ENCODE data around the gene NCOA6.

Gene NCOA6

GRCh38 chr20:34852298-34852697 lies 26.8 kb upstream of the NCOA6 start:
- Mint-ChIP-seq H3K4me1 (no peaks in the 10 kb centered on the region), H3K9me3 (no peaks in the 10 kb centered on the region), H3K36me3 (peaks cover 7% of the 10 kb centered on the region), H3K27me3 (no peaks in the 10 kb centered on the region), H3K4me3 (no peak overlapping the region), H3K27ac (no peak overlapping the region)
- ATAC-seq (ENCODE audit: low read depth), result no peak
- DNase-seq (ENCODE audit: low spot score in 2 of 2), result no peak

- Mint-ChIP-seq H3K4me3 (no peak overlapping the region), H3K4me1 (no peaks in the 10 kb centered on the region), H3K36me3 (peaks cover 12% of the 10 kb centered on the region), H3K9me3 (no peaks in the 10 kb centered on the region), H3K27me3 (no peaks in the 10 kb centered on the region), H3K27ac (no peak overlapping the region)
- ATAC-seq (ENCODE audit: low read depth) (no peak), DNase-seq (ENCODE audit: low spot score in 2 of 2) (no peak)
Measured at GRCh38 chr20:34850969-34851368, 25.5 kb upstream of the NCOA6 start.

- no peak overlapping the region for H3K27ac Mint-ChIP-seq
- DNase-seq (ENCODE audit: low spot score in 2 of 2), result no peak
- no peaks in the 10 kb centered on the region for H3K27me3 Mint-ChIP-seq
- H3K4me1 Mint-ChIP-seq, result no peaks in the 10 kb centered on the region
- no peak overlapping the region for H3K4me3 Mint-ChIP-seq
- no peak for ATAC-seq (ENCODE audit: low read depth)
- H3K36me3 Mint-ChIP-seq, result peaks cover 9% of the 10 kb centered on the region
- H3K9me3 Mint-ChIP-seq, result no peaks in the 10 kb centered on the region
Measured at GRCh38 chr20:34849778-34850177, 24.3 kb upstream of the NCOA6 start.

- H3K27ac Mint-ChIP-seq, result no peak overlapping the region
- ATAC-seq (ENCODE audit: low read depth) (no peak), DNase-seq (ENCODE audit: low spot score in 2 of 2) (no peak)
- no peaks in the 10 kb centered on the region for H3K4me1 Mint-ChIP-seq
- H3K4me3 Mint-ChIP-seq, result no peak overlapping the region
- H3K9me3 Mint-ChIP-seq, result no peaks in the 10 kb centered on the region
- H3K36me3 Mint-ChIP-seq, result peaks cover 9% of the 10 kb centered on the region
- H3K27me3 Mint-ChIP-seq, result peaks cover under 1% of the 10 kb centered on the region
Measured at GRCh38 chr20:34848597-34848996, 23.1 kb upstream of the NCOA6 start.

GRCh38 chr20:34843421-34843820 lies 18.0 kb upstream of the NCOA6 start:
- H3K27me3 Mint-ChIP-seq, result peaks cover 3% of the 10 kb centered on the region

GRCh38 chr20:34842143-34842542 lies 16.7 kb upstream of the NCOA6 start:
- no peaks in the 10 kb centered on the region for H3K4me1 Mint-ChIP-seq
- H3K9me3 Mint-ChIP-seq, result no peaks in the 10 kb centered on the region
- ATAC-seq (ENCODE audit: low read depth), result no peak
- peaks cover 5% of the 10 kb centered on the region for H3K36me3 Mint-ChIP-seq
- H3K4me3 Mint-ChIP-seq, result no peak overlapping the region
- no peak overlapping the region for H3K27ac Mint-ChIP-seq
- H3K27me3 Mint-ChIP-seq, result peaks cover 6% of the 10 kb centered on the region
- no peak for DNase-seq (ENCODE audit: low spot score in 2 of 2)

More at GRCh38 chr20:34843421-34843820, 18.0 kb upstream of the NCOA6 start:
- H3K27ac Mint-ChIP-seq, result no peak overlapping the region
- no peaks in the 10 kb centered on the region for H3K4me1 Mint-ChIP-seq
- peaks cover 5% of the 10 kb centered on the region for H3K36me3 Mint-ChIP-seq
- ATAC-seq (ENCODE audit: low read depth) (no peak), DNase-seq (ENCODE audit: low spot score in 2 of 2) (no peak)
- no peaks in the 10 kb centered on the region for H3K9me3 Mint-ChIP-seq
- no peak overlapping the region for H3K4me3 Mint-ChIP-seq

GRCh38 chr20:34834459-34834893 lies 9.0 kb upstream of the NCOA6 start:
- Mint-ChIP-seq H3K4me1 (peaks cover 2% of the 10 kb centered on the region), H3K4me3 (no peak overlapping the region), H3K36me3 (no peaks in the 10 kb centered on the region), H3K9me3 (no peaks in the 10 kb centered on the region), H3K27me3 (peaks cover 13% of the 10 kb centered on the region), H3K27ac (no peak overlapping the region)
- ATAC-seq (ENCODE audit: low read depth) (peak; percentile 44), DNase-seq (ENCODE audit: low spot score in 2 of 2) (peak in 1 of 2 donors; percentile 35)

- ATAC-seq (ENCODE audit: low read depth), result no peak
- Mint-ChIP-seq H3K36me3 (no peaks in the 10 kb centered on the region), H3K9me3 (no peaks in the 10 kb centered on the region), H3K27ac (no peak overlapping the region), H3K4me1 (peaks cover 2% of the 10 kb centered on the region), H3K27me3 (peaks cover 10% of the 10 kb centered on the region), H3K4me3 (no peak overlapping the region)
- no peak for DNase-seq (ENCODE audit: low spot score in 2 of 2)
Measured at GRCh38 chr20:34831936-34832335, 6.5 kb upstream of the NCOA6 start.

- no peaks in the 10 kb centered on the region for H3K36me3 Mint-ChIP-seq
- no peak overlapping the region for H3K27ac Mint-ChIP-seq
Measured at GRCh38 chr20:34829191-34829590, 3.7 kb upstream of the NCOA6 start.

GRCh38 chr20:34824806-34825529 lies 483 bp downstream of the NCOA6 start:
- Mint-ChIP-seq H3K9me3 (no peaks in the 10 kb centered on the region), H3K36me3 (peaks cover 4% of the 10 kb centered on the region), H3K4me1 (peaks cover 26% of the 10 kb centered on the region), H3K27ac (peak overlapping the region; percentile 79), H3K4me3 (peak overlapping the region; percentile 95), H3K27me3 (no peaks in the 10 kb centered on the region)
- peak; percentile 60 to 76 for DNase-seq (ENCODE audit: low spot score in 2 of 2)
- ATAC-seq (ENCODE audit: low read depth), result peak; percentile 83

More at GRCh38 chr20:34829191-34829590, 3.7 kb upstream of the NCOA6 start:
- Mint-ChIP-seq H3K4me3 (no peak overlapping the region), H3K9me3 (no peaks in the 10 kb centered on the region), H3K27me3 (peaks cover 9% of the 10 kb centered on the region), H3K4me1 (peaks cover 7% of the 10 kb centered on the region)
- no peak for DNase-seq (ENCODE audit: low spot score in 2 of 2)
- ATAC-seq (ENCODE audit: low read depth), result no peak

GRCh38 chr20:34824452-34824805 lies 1.0 kb downstream of the NCOA6 start:
- Mint-ChIP-seq H3K4me3 (peak overlapping the region; percentile 95), H3K36me3 (peaks cover 4% of the 10 kb centered on the region), H3K27ac (peak overlapping the region; percentile 79), H3K27me3 (no peaks in the 10 kb centered on the region), H3K9me3 (no peaks in the 10 kb centered on the region), H3K4me1 (peaks cover 26% of the 10 kb centered on the region)
- DNase-seq (ENCODE audit: low spot score in 2 of 2), result peak; percentile 53 to 57
- ATAC-seq (ENCODE audit: low read depth), result peak; percentile 59

- ATAC-seq (ENCODE audit: low read depth), result no peak
- H3K9me3 Mint-ChIP-seq, result no peaks in the 10 kb centered on the region
- peak overlapping the region; percentile 95 for H3K4me3 Mint-ChIP-seq
- H3K27me3 Mint-ChIP-seq, result no peaks in the 10 kb centered on the region
- H3K4me1 Mint-ChIP-seq, result peaks cover 26% of the 10 kb centered on the region
- H3K36me3 Mint-ChIP-seq, result peaks cover 4% of the 10 kb centered on the region
- no peak for DNase-seq (ENCODE audit: low spot score in 2 of 2)
- H3K27ac Mint-ChIP-seq, result peak overlapping the region; percentile 79
Measured at GRCh38 chr20:34824026-34824425, 1.4 kb downstream of the NCOA6 start.

GRCh38 chr20:34820805-34821578 lies 4.5 kb downstream of the NCOA6 start:
- Mint-ChIP-seq H3K4me1 (peaks cover 39% of the 10 kb centered on the region), H3K9me3 (no peaks in the 10 kb centered on the region), H3K27me3 (no peaks in the 10 kb centered on the region), H3K4me3 (no peak overlapping the region), H3K27ac (no peak overlapping the region), H3K36me3 (peaks cover 7% of the 10 kb centered on the region)
- DNase-seq (ENCODE audit: low spot score in 2 of 2), result no peak
- no peak for ATAC-seq (ENCODE audit: low read depth)

GRCh38 chr20:34817801-34818200 lies 7.7 kb downstream of the NCOA6 start:
- no peak overlapping the region for H3K4me3 Mint-ChIP-seq
- no peak overlapping the region for H3K27ac Mint-ChIP-seq
- ATAC-seq (ENCODE audit: low read depth), result no peak
- peaks cover 7% of the 10 kb centered on the region for H3K36me3 Mint-ChIP-seq
- H3K9me3 Mint-ChIP-seq, result no peaks in the 10 kb centered on the region
- DNase-seq (ENCODE audit: low spot score in 2 of 2), result no peak
- no peaks in the 10 kb centered on the region for H3K27me3 Mint-ChIP-seq
- peaks cover 36% of the 10 kb centered on the region for H3K4me1 Mint-ChIP-seq
